Kasumi-1 (cell line): ENCODE measurements around the gene RNF168.
"Not testable (repeated sequence)": the region's sequence is repeated elsewhere in the genome, so short reads cannot be mapped to it uniquely, and the experiment has no call there.

ENCODE experiments used
- DNase-seq, 2 experiments: peaks; one replicate each; lab custom pipeline; 2025; lab: John Stamatoyannopoulos, UW

The RNF168 gene

DNA sequence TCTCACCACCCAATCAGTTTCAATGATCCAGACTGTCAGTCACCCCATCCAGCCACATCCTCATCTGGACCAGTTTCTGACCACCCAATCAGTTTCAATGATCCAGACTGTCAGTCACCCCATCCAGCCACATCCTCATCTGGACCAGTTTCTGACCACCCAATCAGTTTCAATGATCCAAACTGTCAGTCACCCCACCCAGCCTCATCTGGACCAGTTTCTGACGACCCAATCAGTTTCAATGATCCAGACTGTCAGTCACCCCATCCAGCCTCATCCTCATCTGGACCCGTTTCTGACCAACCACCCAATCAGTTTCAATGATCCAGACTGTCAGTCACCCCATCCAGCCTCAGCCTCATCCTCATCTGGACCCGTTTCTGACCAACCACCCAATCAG, 33.4 kb downstream of the RNF168 start:
- DNase-seq: not testable (repeated sequence)

DNA sequence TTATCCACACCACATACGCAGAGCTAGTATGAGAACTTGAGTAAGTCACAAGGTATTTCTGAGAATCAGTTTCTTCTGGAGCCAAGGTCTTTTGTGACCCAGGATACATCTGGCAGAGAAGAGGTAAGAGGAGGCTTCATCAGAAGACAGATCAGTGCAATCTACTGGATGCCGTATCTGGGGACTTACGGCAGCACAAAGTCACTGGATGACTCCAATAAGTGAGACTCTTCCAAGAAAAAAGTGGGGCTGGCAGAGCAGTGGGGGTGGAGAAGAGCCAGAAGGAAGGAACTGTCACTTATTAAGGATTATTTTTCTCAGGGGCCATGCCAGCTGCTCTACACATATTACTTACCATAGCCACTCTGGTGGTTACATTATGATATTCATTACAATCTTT, 39.8 kb downstream of the RNF168 start:
- DNase-seq: no peak

DNA sequence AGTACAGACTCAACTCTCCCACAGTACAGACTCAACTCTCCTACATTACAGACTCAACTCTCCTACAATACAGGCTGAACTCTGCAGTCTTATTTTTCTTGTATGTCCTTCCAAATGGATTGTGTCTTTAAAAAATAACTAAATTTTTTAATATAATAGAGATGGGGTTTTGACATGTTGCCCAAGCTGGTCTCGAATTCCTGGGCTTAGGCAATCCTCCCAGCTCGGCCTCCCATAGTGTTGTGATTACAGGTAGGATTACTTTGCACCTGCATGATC, 40.2 kb downstream of the RNF168 start:
- DNase-seq: no peak

DNA sequence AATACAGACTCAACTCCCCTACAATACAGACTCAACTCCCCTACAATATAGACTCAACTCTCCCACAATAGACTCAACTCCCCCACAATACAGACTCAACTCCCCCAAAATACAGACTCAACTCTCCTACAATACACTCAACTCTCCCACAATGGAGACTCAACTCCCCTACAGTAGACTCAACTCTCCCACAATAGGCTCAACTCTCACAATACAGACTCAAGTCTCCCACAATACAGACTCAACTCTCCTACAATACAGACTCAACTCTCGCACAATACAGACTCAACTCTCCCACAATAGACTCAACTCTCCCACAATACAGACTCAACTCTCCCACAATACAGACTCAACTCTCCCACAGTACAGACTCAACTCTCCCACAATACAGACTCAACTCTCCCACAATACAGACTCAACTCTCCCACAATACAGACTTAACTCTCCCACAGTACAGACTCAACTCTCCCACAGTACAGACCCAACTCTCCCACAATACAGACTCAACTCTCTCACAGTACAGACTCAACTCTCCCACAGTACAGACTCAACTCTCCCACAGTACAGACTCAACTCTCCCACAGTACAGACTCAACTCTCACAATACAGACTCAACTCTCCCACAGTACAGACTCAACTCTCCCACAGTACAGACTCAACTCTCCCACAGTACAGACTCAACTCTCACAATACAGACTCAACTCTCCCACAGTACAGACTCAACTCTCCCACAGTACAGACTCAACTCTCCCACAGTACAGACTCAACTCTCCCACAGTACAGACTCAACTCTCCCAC, 40.7 kb downstream of the RNF168 start:
- not testable (repeated sequence) for DNase-seq

DNA sequence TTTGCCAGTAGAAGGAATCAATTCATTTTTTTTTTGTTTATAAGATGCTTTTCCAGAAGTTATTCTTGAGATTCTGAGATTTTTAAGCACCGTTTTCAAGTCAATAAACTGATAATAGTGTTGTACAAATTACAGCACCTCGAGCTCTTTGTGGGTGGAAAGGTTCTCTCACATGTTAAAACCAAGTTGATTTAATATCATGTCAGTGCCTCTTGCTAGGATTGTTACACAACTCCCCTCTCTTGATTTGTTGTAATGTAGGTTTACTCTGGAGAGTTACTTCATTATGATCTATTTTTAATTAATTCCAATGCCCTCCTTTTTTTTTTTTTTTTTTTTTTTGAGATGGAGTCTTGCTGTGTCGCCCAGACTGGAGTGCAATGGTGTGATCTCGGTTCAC, 45.5 kb downstream of the RNF168 start:
- DNase-seq: no peak

DNA sequence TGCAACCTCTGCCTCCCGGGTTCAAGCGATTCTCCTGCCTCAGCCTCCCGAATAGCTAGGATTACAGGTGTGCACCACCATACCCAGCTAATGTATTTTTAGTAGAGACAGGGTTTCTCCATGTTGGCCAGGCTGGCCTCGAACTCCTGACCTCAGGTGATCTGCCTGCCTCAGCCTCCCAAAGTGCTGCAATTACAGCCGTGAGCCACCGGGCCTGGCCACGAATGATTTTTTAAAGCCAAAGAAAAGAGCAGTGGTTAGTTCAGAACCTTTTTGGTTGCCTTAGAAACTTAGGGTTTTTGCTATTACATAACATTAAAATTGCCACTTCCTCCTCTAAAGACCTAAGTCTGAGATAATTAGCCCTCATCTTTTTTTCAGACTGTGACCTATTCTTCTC, 46.1 kb downstream of the RNF168 start:
- peak; percentile 77 to 81 for DNase-seq

DNA sequence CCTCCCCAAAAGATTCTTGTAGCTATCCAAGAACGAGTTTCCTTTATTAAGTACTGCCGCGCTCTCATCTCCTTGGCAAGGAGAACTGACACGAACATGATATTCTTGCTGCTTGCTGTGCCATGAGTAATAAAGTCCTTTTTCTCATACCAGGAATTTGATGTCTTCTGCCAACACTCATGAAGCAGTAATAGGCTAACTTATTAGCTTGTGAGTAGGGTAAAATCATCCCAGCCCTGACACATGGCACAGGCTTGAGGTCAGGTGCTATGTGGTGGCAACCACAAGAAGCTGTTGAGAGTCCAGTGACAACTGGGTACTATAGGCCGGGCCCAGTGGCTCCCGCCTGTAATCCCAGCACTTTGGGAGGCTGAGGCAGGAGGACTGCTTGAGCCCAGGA, 48.6 kb downstream of the RNF168 start:
- no peak for DNase-seq

DNA sequence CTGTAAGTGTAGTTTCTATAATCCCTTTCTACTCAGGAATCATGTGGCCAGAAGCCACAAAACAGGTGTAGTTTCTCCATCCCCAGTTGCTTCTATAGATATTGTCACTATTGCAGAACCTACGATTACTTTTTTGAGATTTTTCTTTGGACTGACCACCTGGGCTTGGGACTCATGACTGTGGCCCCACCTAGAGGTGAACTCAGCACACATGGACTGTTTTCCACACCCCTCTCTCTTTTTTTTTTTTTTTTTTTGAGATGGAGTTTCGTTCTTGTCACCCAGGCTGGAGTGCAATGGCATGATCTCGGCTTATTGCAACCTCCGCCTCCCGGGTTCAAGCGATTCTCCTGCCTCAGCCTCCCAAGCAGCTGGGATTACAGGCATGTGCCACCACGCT, 58.2 kb downstream of the RNF168 start:
- not testable (repeated sequence) for DNase-seq

DNA sequence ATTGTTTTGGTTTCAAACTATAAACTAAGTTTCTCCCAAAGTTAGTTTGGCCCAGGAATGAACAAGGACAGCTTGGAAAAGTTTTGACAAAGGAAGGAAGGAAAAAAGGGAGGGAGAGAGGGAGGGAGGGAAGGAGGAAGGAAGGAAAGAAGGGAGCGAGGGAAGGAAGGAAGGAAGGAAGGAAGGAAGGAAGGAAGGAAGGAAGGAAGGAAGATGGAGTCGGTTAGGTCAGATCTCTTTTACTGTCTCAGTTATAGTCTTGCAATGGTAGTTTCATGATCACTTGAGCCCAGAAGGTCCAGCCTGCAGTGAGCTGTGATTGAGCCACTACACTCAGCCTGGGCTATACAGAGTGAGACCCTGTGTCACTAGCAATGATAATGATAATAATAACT, 59.1 kb downstream of the RNF168 start:
- DNase-seq: no peak

DNA sequence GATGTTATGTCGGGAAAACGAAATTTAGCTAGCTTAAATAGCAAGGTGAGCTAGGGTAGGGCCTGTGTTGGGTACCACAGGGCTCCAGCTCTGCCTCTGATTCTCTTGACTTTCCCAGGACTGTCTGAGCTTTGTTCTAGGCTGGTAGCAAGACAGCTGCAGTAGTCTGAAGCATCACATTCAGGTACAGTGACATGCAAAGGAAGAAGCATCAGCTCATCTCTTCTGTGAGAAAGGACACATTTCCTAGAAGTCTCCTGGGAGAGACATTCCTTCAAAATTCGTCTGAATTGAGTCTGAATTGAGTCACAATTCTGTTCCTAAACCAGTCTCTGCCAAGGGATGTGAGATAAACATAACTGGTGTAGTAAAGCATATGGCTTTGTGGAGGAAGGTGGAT, 62.9 kb downstream of the RNF168 start:
- no peak for DNase-seq

DNA sequence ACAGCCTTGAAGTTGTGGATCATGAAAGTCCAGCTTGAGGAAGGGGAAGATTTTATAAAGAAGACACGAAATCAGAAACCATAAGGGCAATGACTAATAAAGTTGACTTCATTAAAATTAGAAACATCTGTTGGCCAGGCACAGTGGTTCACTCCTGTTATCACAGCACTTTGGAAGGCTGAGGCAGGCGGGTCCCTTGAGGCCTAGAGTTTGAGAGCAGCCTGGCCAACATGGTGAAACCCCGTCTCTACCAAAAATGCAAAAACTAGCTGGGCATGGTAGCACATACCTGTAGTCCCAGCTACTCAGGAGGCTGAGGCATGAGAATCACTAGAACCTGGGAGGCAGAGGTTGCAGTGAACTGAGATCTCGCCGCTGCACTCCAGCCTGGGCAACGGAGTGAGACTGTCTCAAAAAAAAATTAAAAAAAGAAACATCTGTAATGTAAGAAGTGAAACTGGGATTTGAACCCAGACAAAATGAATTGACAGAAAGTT, 63.5 kb downstream of the RNF168 start:
- DNase-seq: no peak

DNA sequence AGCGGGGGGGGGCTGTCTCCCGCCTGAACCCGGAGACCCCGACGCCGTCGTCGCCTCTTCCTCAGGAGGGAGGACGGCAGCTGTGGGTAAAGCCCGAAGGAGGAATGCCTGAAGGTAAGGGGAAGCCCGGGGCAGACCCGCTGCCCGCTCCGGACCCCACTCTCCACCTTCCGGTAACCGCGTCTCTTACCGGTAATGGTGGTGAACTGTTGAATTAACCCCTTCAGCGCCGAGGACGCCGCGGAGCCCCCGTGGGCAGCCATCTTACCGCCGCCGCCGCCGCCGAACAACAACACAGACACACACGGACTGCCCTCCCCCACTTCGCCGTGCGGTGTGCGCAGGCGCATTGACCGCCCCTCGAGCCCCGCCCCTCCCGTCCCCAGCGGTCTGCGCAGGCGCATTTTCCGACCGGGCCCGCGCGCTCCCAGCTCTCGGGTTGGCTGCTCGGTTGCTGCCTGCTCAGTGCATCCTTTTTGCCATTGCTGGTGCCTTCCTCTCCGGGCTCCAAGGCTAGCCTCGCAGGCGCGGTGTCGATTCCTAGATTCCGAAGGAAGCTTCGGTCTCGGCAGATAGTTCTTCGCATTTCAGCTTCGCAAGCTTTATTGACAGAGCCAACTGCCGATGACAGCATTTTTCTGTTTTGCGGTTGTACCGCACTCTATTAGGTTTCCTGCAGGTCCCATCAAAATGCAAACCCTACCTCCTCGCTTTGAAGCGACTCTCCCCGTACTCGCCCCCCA, 71.3 kb downstream of the RNF168 start, which contains the start of gene UBXN7:
Gene UBXN7 (minus strand): TSS at position 291 of the 743 bp plus-strand sequence. CDS start 28 bp downstream, at position 263.
- peak; percentile 88 for DNase-seq

DNA sequence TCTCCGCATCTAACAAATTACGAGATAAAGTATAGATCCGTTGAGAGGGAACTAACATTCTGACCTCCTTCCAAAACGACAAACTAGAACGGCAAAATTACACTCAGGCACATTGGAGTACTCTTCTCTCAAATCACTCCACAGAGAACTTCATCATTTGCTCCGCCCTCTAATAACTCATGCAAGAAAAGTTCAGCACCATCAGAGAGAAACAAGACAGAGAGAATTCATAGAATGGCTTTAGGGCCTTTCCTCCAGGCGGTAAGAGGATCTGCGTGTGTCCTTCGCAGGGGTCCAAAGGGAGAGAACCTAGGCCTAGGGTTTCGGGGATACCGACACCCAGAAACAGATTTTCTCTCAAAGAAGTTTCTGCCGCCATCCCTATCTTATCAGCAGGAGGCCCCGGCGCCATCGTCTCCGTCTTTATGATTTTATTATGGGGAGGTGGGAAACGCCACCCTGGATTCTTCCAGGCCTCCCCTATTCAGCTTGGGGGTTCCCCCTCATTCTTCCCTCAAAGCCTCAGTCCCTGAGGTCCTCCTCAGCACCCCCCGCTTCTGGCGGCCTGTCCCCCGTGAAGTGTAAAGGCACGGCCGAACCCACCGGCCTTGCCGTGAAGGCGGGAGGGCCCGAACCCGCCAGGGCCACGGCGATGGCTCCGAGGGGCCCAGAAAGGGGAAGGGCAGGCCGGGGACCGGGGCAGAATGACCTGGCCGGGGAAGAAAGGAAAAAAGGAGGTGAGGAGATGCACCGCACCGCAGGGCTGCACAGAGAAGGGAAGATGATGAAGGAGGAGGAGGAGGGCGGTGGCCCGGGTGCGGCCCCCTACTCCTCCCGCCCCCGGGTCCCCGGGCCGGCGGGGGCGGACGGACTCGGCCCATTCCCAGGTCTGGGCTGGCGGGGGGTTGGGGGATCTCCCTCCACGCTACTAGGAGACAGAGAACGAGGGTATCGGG, 72.1 kb downstream of the RNF168 start:
- peak; percentile 63 to 74 for DNase-seq

DNA sequence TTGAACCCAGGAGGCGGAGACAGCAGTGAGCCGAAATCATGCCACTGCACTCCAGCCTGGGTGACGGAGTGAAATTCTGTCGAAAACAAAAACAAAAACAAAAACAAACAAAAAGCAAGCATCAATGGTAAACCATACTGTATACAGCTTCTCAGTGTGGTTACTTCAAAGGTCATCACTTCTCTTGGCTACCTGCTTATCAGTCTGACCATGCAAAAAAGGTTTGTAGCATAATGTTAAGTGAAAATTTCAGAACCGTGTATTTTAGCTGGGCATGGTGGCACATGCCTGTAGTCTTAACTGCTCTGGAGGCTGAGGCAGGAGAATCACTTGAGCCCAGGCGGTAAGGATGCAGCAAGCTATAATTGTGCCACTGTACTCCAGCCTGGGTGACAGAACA, 75.5 kb downstream of the RNF168 start:
- no peak for DNase-seq

DNA sequence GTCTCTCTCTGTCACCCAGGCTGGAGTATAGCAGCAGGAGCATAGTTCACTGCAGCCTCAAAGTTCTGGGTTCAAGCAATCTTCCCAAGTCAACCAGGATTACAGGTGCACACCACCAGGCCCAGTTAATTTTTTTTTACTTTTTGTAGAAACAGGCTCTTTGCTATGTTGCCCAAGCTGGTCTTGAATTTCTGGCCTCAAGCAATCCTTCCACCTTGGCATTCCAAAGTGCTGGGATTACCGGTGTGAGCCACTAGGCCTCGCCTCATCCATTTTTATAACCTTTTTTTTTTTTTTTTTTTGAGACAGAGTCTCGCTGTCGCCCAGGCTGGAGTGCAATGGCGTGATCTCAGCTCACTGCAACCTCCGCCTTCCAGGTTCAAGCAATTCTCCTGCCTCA, 79.1 kb downstream of the RNF168 start:
- not testable (repeated sequence) for DNase-seq

DNA sequence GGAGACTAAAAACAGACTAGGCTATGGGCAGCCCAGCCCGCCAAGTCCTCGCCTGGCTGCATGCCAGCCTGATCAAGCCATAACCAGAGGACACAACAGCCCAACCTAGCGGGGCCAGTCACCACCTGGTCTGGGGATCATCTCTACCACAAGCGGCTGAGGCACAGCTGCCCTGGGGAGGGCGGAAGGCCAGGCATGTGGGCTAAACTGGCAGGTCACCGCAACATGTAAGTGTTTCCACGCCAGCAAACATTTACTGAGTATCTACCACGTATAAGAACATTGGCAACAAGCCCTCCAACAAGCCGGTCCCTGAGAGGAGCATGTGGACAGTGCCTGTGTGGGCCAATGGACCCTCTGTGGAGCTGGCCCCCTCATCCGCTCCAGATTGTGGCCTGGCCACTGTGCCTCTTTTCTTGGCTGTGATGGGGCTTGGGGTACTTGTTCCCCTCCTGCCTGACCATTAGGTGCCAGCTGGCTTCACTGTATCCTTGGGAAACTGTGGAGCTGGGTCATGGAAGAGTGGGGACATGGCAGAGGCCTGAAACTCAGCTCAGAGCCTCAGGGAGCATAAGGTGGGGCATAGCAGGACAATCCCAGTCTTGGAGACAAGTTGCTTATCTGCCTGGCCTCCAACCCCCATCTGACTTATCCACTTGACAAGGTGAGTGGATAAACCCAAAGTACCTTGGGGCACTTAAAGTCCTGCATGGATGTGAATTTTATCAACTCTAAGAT, 80.4 kb downstream of the RNF168 start:
- DNase-seq: no peak

DNA sequence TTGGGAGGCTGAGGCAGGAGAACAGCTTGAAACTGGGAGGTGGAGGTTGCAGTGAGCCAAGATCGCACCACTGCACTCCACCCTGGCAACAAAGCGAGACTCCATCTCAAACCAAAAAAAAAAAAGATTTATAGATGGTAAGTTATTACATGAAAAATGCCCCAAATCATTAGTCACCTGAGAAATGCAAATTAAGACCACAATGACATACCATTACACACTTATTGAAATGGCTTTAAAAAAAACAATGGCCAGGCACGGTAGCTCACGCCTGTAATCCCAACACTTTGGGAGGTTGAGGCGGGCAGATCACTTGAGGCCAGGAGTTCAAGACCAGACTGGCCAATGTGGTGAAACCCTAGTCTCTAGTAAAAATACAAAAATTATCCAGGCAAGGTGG, 81.9 kb downstream of the RNF168 start:
- DNase-seq: not testable (repeated sequence)

DNA sequence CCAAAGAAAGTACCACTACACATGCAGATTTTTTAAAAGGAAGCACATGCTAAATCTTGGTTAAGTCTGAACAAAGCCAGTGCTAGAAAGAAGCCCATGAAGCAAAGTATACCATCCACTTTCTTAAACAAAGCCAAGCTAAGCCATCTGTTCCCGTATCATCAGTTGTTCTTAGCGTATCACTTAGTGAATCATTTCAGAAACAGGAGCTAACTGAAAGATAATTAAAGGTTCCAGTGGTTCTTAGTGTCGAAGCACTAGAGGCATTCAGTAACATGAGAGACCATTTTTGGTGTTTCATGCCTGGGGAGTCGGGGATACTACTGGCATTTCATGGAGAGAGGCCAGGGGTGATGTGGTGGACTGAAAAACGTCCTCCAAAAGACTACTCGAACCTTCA, 84.2 kb downstream of the RNF168 start:
- no peak for DNase-seq
